ENCODE results near the gene NT5C3B.

The NT5C3B gene

GRCh38 chr17:41810659-41811548 is 25.1 kb downstream of the NT5C3B start:
- DNase-seq (ENCODE audit: low read depth in 2 of 2): peak in 1 of 2 donors; percentile 10

GRCh38 chr17:41806685-41807445 is 29.2 kb downstream of the NT5C3B start:
- DNase-seq (ENCODE audit: low read depth in 2 of 2): no peak

GRCh38 chr17:41803049-41804020 is 32.7 kb downstream of the NT5C3B start:
- no peak for DNase-seq (ENCODE audit: low read depth in 2 of 2)

GRCh38 chr17:41801374-41802271 is 34.4 kb downstream of the NT5C3B start:
- DNase-seq (ENCODE audit: low read depth in 2 of 2): peak; percentile 37 to 70

- DNase-seq (ENCODE audit: low read depth in 2 of 2): no peak
Observed at GRCh38 chr17:41800601-41801373, 35.2 kb downstream of the NT5C3B start.

GRCh38 chr17:41799366-41799765 is 36.7 kb downstream of the NT5C3B start:
- DNase-seq (ENCODE audit: low read depth in 2 of 2): no peak

GRCh38 chr17:41797377-41797776 is 38.7 kb downstream of the NT5C3B start:
- DNase-seq (ENCODE audit: low read depth in 2 of 2): no peak

GRCh38 chr17:41796121-41796895 is 39.7 kb downstream of the NT5C3B start:
- DNase-seq (ENCODE audit: low read depth in 2 of 2): no peak

GRCh38 chr17:41794540-41794975 is 41.5 kb downstream of the NT5C3B start:
- no peak for DNase-seq (ENCODE audit: low read depth in 2 of 2)

- no peak for DNase-seq (ENCODE audit: low read depth in 2 of 2)
Observed at GRCh38 chr17:41793784-41794539, 42.1 kb downstream of the NT5C3B start.

GRCh38 chr17:41792845-41793783 is 42.9 kb downstream of the NT5C3B start:
- DNase-seq (ENCODE audit: low read depth in 2 of 2): no peak

- DNase-seq (ENCODE audit: low read depth in 2 of 2): no peak
Observed at GRCh38 chr17:41787021-41787418, 49.0 kb downstream of the NT5C3B start.

- DNase-seq (ENCODE audit: low read depth in 2 of 2): peak; percentile 66 to 86
Observed at GRCh38 chr17:41786227-41787020, 49.6 kb downstream of the NT5C3B start, which contains the start of gene JUP. Gene JUP (minus strand): TSS chr17:41786711. CDS start chr17:41771854, 14,857 bp downstream.

- DNase-seq (ENCODE audit: low read depth in 2 of 2): no peak
Observed at GRCh38 chr17:41785859-41786226, 50.2 kb downstream of the NT5C3B start.

- DNase-seq (ENCODE audit: low read depth in 2 of 2): no peak
Observed at GRCh38 chr17:41785091-41785858, 50.8 kb downstream of the NT5C3B start.

All from stimulated activated CD4-positive, alpha-beta T cell treated with anti-CD3 and anti-CD28 coated beads, Interleukin-1b, Interleukin-23, amount 100 ng/mL, for 1 hour (primary cell).